GM19240 (cell line): ENCODE results near the gene TAF6.

Experiments used
- DNase-seq: peaks from one replicate; pipeline ENCODE4 v3.0.0; 2011; ENCODE audit warnings: low spot score; ENCODE audit not compliant: insufficient read length

The TAF6 gene

GRCh38 chr7:100119072-100119969 lies at the start of gene TAF6, which contains the start of gene CNPY4:
Gene TAF6, minus strand, starts transcription at chr7:100119358. Its CDS starts 5,149 bp downstream, at chr7:100114209.
Gene CNPY4, plus strand, starts transcription at chr7:100119634. Its CDS starts 111 bp downstream, at chr7:100119745.
- DNase-seq, result peak; percentile 98

- DNase-seq, result no peak
These were observed 48.8 kb upstream of the TAF6 start for GRCh38 chr7:100167912-100168323.

- no peak for DNase-seq
These were observed 48.1 kb upstream of the TAF6 start for GRCh38 chr7:100166970-100167911.

GRCh38 chr7:100166317-100166940 lies 47.3 kb upstream of the TAF6 start:
- no peak for DNase-seq

GRCh38 chr7:100163871-100164270 lies 44.7 kb upstream of the TAF6 start:
- no peak for DNase-seq

- no peak for DNase-seq
These were observed 43.9 kb upstream of the TAF6 start for GRCh38 chr7:100163006-100163531.

- DNase-seq, result no peak
These were observed 40.9 kb upstream of the TAF6 start for GRCh38 chr7:100160067-100160466.

- DNase-seq, result no peak
These were observed 40.0 kb upstream of the TAF6 start for GRCh38 chr7:100159099-100159623.

GRCh38 chr7:100158229-100159098 lies 39.3 kb upstream of the TAF6 start, which contains the start of gene TRAPPC14:
Gene TRAPPC14, minus strand, starts transcription at chr7:100158723. Its CDS starts 224 bp downstream, at chr7:100158499.
- peak; percentile 90 for DNase-seq

GRCh38 chr7:100157334-100158228 lies 38.4 kb upstream of the TAF6 start:
- no peak for DNase-seq

GRCh38 chr7:100157069-100157333 lies 37.8 kb upstream of the TAF6 start:
- DNase-seq, result no peak

GRCh38 chr7:100156331-100157068 lies 37.3 kb upstream of the TAF6 start:
- DNase-seq, result no peak

GRCh38 chr7:100155553-100156317 lies 36.6 kb upstream of the TAF6 start:
- DNase-seq, result no peak

GRCh38 chr7:100154651-100155491 lies 35.7 kb upstream of the TAF6 start:
- DNase-seq, result no peak

GRCh38 chr7:100153708-100154535 lies 34.8 kb upstream of the TAF6 start:
- no peak for DNase-seq
